ENCODE results near the gene TIGD4.

The TIGD4 gene

DNA sequence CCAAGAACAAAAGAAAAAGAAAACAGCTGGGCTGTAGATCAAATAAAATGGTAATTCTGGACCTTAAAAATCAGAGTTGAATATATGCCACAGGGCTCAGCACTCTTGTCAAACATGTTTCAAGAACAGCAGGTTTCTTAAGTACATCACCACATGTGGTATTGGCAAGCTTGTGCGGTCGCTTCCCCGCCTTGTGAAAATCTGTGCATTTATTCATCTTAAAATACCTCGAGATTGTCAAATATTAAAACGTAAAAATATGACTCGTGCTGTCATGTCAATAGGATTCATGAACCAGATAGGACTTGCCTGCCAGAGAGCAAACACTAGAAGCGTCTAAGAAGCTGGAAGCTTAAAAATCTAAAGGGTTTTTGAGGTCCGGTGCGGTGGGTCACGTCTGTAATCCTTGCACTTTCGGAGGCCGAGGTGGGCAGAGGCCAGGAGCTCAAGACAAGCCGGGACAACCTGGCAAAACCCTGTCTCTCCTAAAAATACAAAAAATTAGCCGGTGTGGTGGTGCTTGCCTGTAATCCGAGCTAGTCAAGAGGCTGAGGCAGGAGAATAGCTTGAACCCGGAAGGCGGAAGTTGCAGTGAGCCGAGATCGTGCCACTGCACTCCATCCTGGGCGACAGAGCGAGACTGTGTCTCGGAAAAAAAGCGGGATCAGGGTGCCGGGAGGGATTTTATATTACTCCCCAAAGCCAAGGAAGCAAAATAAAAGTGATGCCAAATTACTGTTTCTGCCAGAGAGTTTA, 59.6 kb downstream of the TIGD4 start:
- no peak for TF ChIP-seq CTCF (IDR thresholded peaks at IDR 0.05; ENCODE audit: extremely low read depth, missing control alignments)
- DNase-seq (ENCODE audit: low spot score), result no peak
